ENCODE results near the gene BRAF.
"Not testable (repeated sequence)": the region's sequence is repeated elsewhere in the genome, so short reads cannot be mapped to it uniquely, and the experiment has no call there.

Gene BRAF

GRCh38 chr7:140873434-140873833, 51.3 kb downstream of the BRAF start:
- DNase-seq: no peak

- DNase-seq: no peak
Observed at GRCh38 chr7:140870003-140870402, 54.7 kb downstream of the BRAF start.

- DNase-seq: no peak
Observed at GRCh38 chr7:140869430-140869829, 55.3 kb downstream of the BRAF start.

- DNase-seq: no peak
Observed at GRCh38 chr7:140867467-140868462, 57.0 kb downstream of the BRAF start.

- DNase-seq: no peak
Observed at GRCh38 chr7:140866926-140867325, 57.8 kb downstream of the BRAF start.

GRCh38 chr7:140864732-140865131, 60.0 kb downstream of the BRAF start:
- no peak for DNase-seq

GRCh38 chr7:140863867-140864266, 60.9 kb downstream of the BRAF start:
- no peak for DNase-seq

- no peak for DNase-seq
Observed at GRCh38 chr7:140863184-140863583, 61.5 kb downstream of the BRAF start.

- no peak for DNase-seq
Observed at GRCh38 chr7:140857048-140857447, 67.7 kb downstream of the BRAF start.

GRCh38 chr7:140841166-140841715, 83.5 kb downstream of the BRAF start:
- DNase-seq: no peak

GRCh38 chr7:140831724-140832123, 93.0 kb downstream of the BRAF start:
- DNase-seq: no peak

- DNase-seq: no peak
Observed at GRCh38 chr7:140829720-140830119, 95.0 kb downstream of the BRAF start.

- DNase-seq: no peak
Observed at GRCh38 chr7:140828741-140829140, 96.0 kb downstream of the BRAF start.

GRCh38 chr7:140817383-140817782, 107.3 kb downstream of the BRAF start:
- DNase-seq: not testable (repeated sequence)

- DNase-seq: peak; percentile 47
Observed at GRCh38 chr7:140810830-140811556, 113.7 kb downstream of the BRAF start.

GRCh38 chr7:140810385-140810784, 114.3 kb downstream of the BRAF start:
- DNase-seq: no peak

GRCh38 chr7:140778975-140779374, 145.8 kb downstream of the BRAF start:
- DNase-seq: no peak

- DNase-seq: no peak
Observed at GRCh38 chr7:140778568-140778967, 146.2 kb downstream of the BRAF start.

GRCh38 chr7:140774371-140774770, 150.4 kb downstream of the BRAF start:
- no peak for DNase-seq

GRCh38 chr7:140773104-140773503, 151.6 kb downstream of the BRAF start:
- DNase-seq: no peak

GRCh38 chr7:140771826-140772225, 152.9 kb downstream of the BRAF start:
- DNase-seq: no peak

- no peak for DNase-seq
Observed at GRCh38 chr7:140769852-140770251, 154.9 kb downstream of the BRAF start.

- DNase-seq: no peak
Observed at GRCh38 chr7:140767418-140767817, 157.3 kb downstream of the BRAF start.

GRCh38 chr7:140765441-140765840, 159.3 kb downstream of the BRAF start:
- not testable (repeated sequence) for DNase-seq

Measured in CD4-positive, alpha-beta T cell treated with Interferon gamma for 1 hour (primary cell).